Transverse colon (tissue), 4 donors: Measurements from ENCODE around the gene SUSD6.

Source experiments
- EP300 ChIP-seq: sonication (generic); formaldehyde crosslinking; IDR thresholded peaks from one replicate; pipeline ENCODE4 v1.6.1; 2017; ENCODE audit warnings: antibody characterized with exemption, low read depth
- POLR2A ChIP-seq: fragments of 450-650 bp; IDR thresholded peaks from one replicate; pipeline ENCODE4 v1.6.1; 2016; ENCODE audit warnings: antibody characterized with exemption, mild to moderate bottlenecking, moderate library complexity
- POLR2AphosphoS5 ChIP-seq, 3 donors: sonication (generic); formaldehyde crosslinking; IDR thresholded peaks; one replicate each; pipeline ENCODE4 v1.6.1; 2016; ENCODE audit warnings: antibody characterized with exemption in 3 of 3
- TF ChIP-seq, protein P1 (sequence below), 5 experiments: fragments of 200-600 bp in 3 of 5; fragments of 450-650 bp in 2 of 5; sonication (generic) in 3 of 5; IDR thresholded peaks; 1 replicate in 2 of 5; 2 replicates in 3 of 5; pipeline ENCODE4 v1.5.1; 2016 to 2017; ENCODE audit warnings: antibody characterized with exemption in 5 of 5, inconsistent platforms in 3 of 5, mild to moderate bottlenecking in 2 of 5, moderate library complexity in 1 of 5

DNA sequence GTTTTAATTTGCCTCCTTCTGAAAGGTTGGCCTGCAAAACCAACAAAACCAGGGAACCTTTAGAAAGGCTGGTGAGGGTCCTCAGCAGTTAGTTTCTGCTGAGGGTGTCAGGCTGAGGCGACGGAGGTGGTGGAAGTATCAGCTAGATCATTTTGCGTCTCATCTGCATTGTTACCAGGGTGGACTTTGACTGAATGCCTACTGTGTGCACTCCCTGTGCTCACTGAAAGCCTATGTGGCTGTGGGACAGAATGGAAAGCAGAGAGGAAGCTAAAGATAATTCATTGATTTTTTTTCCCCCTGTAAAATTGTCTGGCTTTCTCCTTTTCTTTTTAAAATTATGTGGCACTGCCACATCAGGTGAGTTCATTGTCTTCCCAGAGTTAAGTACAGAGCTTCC is 87.2 kb downstream of the SUSD6 start:
- TF ChIP-seq, protein P1, sequence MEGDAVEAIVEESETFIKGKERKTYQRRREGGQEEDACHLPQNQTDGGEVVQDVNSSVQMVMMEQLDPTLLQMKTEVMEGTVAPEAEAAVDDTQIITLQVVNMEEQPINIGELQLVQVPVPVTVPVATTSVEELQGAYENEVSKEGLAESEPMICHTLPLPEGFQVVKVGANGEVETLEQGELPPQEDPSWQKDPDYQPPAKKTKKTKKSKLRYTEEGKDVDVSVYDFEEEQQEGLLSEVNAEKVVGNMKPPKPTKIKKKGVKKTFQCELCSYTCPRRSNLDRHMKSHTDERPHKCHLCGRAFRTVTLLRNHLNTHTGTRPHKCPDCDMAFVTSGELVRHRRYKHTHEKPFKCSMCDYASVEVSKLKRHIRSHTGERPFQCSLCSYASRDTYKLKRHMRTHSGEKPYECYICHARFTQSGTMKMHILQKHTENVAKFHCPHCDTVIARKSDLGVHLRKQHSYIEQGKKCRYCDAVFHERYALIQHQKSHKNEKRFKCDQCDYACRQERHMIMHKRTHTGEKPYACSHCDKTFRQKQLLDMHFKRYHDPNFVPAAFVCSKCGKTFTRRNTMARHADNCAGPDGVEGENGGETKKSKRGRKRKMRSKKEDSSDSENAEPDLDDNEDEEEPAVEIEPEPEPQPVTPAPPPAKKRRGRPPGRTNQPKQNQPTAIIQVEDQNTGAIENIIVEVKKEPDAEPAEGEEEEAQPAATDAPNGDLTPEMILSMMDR (IDR thresholded peaks at IDR 0.05) = no peak
- TF ChIP-seq POLR2AphosphoS5 (IDR thresholded peaks at IDR 0.05) (no peak), POLR2A (no peak), EP300 (no peak)
